Peyer's patch (tissue), 4 donors: ENCODE data around the gene RNU2-63P.
"Not testable (repeated sequence)": the region's sequence is repeated elsewhere in the genome, so short reads cannot be mapped to it uniquely, and the experiment has no call there.

Experiments used
- POLR2A ChIP-seq, 2 donors: fragments of 450-650 bp; IDR thresholded peaks; one replicate each; pipeline ENCODE4 v1.5.1; 2017; ENCODE audit warnings: antibody characterized with exemption in 2 of 2, mild to moderate bottlenecking in 2 of 2, moderate library complexity in 2 of 2
- TF ChIP-seq, protein P1 (sequence below), 6 experiments: fragments of 450-650 bp in 4 of 6; fragments of 200-600 bp in 2 of 6; sonication (generic) in 1 of 6; IDR thresholded peaks; one replicate each; pipeline ENCODE4 v1.5.1; 2017 to 2019; ENCODE audit warnings: antibody characterized with exemption in 6 of 6, mild to moderate bottlenecking in 3 of 6, moderate library complexity in 1 of 6

GRCh38 chr2:87994304-87994850 is 22.0 kb downstream of the RNU2-63P start:
- TF ChIP-seq POLR2A (IDR thresholded peaks at IDR 0.05) = not testable (repeated sequence)
- TF ChIP-seq, protein P1, sequence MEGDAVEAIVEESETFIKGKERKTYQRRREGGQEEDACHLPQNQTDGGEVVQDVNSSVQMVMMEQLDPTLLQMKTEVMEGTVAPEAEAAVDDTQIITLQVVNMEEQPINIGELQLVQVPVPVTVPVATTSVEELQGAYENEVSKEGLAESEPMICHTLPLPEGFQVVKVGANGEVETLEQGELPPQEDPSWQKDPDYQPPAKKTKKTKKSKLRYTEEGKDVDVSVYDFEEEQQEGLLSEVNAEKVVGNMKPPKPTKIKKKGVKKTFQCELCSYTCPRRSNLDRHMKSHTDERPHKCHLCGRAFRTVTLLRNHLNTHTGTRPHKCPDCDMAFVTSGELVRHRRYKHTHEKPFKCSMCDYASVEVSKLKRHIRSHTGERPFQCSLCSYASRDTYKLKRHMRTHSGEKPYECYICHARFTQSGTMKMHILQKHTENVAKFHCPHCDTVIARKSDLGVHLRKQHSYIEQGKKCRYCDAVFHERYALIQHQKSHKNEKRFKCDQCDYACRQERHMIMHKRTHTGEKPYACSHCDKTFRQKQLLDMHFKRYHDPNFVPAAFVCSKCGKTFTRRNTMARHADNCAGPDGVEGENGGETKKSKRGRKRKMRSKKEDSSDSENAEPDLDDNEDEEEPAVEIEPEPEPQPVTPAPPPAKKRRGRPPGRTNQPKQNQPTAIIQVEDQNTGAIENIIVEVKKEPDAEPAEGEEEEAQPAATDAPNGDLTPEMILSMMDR (IDR thresholded peaks at IDR 0.05) = not testable (repeated sequence)
